ENCODE results near the gene RPEL1.

DNA sequence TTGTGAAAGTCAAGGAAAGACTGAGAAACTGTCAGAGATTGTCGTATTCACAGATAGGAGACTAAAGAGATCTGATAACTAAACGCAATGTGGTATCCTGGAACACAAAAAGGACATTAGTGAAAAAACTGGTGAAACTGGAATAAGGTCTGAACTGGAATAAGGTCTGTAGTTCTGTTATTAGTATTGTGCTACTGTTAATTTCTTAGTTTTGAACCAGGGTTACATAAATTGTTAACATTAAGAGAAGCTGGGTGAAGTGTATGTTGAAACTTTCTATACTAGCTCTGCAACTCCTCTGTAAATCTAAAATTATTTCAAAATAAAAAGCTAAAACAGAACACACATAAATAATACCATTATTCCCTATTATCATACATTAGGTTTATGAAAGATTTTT is 49.2 kb upstream of the RPEL1 start:
- no peak for TF ChIP-seq POLR2A (IDR thresholded peaks at IDR 0.05)
- TF ChIP-seq, protein P1, sequence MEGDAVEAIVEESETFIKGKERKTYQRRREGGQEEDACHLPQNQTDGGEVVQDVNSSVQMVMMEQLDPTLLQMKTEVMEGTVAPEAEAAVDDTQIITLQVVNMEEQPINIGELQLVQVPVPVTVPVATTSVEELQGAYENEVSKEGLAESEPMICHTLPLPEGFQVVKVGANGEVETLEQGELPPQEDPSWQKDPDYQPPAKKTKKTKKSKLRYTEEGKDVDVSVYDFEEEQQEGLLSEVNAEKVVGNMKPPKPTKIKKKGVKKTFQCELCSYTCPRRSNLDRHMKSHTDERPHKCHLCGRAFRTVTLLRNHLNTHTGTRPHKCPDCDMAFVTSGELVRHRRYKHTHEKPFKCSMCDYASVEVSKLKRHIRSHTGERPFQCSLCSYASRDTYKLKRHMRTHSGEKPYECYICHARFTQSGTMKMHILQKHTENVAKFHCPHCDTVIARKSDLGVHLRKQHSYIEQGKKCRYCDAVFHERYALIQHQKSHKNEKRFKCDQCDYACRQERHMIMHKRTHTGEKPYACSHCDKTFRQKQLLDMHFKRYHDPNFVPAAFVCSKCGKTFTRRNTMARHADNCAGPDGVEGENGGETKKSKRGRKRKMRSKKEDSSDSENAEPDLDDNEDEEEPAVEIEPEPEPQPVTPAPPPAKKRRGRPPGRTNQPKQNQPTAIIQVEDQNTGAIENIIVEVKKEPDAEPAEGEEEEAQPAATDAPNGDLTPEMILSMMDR (IDR thresholded peaks at IDR 0.05) = no peak

Data from uterus (tissue), 2 donors.